HG03521 (cell line): Measurements from ENCODE around the gene EIF4G2.

ENCODE experiments used
- ATAC-seq: cut with Tn5 transposase; IDR thresholded peaks from one replicate; pipeline ENCODE4 v1.9.1; 2021; ENCODE audit warnings: mild to moderate bottlenecking, moderate library complexity; ENCODE audit not compliant: unreplicated experiment

EIF4G2 gene

DNA sequence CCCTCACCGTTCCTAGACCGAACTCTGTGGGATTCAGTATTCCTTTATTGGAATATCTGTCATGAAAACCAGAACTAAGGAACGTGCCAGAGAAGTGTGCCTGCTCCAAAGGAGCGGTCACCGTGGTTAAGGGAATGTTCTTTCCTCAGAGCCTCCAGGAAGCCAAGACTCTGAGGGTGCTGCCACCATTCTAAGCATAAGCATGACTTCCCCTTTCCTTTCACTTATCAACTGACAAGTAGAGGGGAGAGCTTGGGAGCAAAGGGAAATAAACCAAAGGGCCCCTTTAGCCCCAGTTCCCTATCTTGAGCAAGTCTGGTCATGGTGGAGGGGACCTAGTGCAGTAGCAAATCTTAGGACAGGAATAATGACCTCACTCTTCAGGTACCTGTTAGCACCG, 30.9 kb downstream of the EIF4G2 start:
- no peak for ATAC-seq

DNA sequence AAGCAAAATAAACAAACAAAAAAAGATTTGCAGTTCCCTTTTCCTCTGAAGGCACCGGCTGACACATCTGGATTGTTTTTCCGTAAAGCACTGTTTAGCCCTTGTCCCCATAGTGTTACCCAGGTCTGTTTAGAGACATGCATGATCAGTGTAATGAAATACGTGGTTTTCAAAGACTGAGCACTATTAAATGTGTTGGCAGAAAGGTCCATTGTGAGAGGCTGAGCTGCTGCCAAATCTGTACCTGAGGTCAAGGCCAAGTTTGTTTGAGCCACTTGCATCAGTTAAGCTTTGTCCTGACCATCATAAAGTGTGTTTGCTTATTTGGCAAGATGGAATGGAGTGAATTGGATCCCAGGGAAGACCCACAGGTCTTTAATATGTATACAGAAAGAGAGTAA, 31.3 kb downstream of the EIF4G2 start:
- no peak for ATAC-seq

DNA sequence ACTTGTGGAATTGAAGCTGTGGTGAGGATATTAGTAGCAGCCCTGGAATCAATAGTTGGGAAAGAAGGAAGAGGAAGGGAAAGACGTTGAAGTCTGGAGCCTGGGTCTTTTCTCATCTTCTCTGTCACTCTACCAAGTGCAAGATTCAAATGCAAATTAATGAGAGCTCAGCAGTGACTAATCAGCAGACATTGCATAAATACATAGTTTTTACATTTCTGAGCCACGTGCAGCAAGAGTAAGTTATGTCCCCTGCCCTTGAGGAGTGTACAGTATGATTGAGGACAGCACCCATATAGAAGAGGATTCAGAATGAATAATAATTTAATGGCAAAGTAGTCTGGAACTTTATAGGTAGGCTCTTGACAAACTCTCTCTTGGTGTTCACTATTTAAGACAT, 33.9 kb downstream of the EIF4G2 start:
- ATAC-seq: no peak

DNA sequence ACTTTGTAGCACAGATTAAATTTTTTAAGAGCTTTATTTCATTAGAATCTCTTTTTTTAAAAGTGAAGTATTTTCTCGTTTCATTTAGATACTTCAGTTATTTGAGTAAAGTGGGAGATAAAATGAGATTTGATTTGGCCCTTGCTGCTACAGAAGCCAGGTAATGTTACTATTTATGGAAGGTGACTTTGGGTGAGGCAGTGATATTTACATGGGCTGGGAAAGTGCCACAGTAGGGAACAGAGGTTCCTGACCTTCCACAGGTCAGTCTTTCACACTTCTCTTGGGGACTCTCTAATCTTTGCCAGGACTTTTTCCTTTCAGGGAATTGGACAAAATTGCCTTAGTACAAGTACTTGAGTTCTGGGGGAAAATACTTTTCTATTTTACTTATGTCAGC, 37.3 kb downstream of the EIF4G2 start:
- ATAC-seq: no peak

DNA sequence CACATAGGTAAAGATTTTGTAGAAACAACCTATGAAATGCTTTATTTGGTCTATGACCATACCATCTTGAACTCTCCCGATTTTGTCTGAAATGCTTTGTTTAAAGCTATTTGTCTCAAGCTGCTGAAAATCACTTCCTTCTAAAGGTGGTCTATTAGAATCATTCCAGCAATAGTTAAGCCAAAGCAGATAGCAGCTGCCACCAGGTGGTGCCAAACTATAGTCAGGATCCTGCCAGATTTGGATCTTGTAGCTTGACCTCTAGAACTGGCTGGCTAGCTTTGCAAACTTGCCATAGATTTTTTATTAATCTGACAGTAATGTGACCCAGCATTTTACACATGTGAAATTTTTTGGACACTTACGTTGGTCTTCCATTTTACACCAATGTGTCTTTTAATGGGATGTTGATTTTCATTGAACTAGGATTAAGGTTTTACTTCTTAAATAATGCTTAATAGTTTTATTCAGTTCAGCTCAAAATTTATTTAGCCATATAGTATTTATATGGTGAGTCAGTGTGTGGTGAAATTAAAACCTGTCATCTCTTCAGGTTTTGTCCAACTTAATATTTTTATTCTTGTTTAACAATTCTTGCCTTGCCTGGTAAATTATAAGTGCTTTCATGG, 38.0 kb downstream of the EIF4G2 start:
- ATAC-seq: no peak

DNA sequence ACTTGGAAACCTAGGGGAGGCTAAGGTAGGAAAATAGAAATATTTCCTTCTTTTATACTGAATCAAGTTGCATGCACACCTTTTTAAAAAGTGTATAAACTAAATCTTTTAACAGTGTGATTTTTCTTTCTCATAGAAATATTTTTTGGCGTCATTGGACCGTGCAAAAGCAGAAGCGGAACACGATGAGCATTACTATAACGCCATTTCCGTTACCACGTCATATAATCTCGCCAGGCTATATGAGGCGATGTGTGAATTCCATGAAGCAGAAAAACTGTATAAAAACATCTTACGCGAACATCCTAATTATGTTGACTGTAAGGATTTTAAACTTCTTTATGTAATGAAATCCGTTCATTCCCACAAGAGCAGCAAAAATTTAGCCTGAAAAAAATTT, 44.3 kb downstream of the EIF4G2 start:
- no peak for ATAC-seq

DNA sequence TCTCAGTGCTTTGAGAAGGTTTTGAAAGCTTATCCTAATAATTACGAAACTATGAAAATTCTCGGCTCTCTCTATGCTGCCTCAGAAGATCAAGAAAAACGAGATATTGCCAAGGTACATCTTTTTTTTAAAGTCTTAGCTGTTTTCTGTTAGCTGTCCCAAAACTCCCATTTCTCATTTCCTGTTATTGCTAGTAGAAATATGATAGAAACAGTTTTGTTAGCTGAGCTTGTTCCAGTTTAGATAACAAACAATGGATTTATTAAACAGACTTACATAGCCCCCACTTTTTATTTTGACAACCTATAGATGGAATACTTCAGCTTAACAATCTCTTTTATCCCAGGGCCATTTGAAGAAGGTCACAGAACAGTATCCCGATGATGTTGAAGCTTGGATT, 45.0 kb downstream of the EIF4G2 start:
- no peak for ATAC-seq

DNA sequence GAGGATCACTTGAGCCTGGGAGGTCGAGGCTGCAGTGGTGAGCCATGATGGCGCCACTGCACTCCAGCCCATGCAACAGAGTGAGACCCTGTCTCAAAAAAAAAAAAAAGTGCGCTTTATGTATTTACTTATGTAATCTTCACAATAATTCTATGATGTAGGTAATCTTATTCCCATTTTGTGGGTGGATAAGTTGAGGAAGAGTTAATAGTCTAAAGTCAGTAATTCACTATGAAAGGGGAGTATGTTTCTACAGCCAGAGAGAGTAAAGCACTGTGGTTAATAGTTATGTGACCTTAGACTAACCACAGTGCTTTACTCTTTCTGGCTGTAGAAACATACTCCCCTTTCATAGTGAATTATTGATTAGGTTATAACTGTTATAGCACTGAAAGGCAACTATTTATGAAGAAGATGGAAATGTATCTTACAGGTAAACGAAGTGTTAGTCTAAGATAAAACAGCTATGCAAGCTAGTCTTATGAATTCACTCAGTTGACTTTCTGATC, 45.8 kb downstream of the EIF4G2 start:
- ATAC-seq: peak; percentile 43

DNA sequence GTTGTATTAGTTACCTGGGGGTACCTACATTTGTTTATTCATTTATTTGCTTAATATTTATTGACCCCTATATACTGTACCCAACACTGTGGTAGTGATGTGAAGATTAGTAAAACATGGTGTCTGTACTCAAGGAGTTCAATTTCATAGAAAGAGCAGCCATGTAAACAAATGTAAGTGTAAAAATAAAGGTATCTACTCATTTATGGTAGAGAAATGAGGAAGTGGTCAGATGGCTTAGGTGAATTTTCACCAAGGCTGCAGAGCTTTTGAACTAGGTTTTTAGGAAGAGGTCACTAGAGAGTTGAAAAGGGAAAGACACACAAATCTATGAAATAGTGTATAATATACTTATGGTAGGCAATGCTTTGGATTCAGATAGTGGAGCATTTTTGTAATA, 46.5 kb downstream of the EIF4G2 start:
- peak; percentile 69 for ATAC-seq

DNA sequence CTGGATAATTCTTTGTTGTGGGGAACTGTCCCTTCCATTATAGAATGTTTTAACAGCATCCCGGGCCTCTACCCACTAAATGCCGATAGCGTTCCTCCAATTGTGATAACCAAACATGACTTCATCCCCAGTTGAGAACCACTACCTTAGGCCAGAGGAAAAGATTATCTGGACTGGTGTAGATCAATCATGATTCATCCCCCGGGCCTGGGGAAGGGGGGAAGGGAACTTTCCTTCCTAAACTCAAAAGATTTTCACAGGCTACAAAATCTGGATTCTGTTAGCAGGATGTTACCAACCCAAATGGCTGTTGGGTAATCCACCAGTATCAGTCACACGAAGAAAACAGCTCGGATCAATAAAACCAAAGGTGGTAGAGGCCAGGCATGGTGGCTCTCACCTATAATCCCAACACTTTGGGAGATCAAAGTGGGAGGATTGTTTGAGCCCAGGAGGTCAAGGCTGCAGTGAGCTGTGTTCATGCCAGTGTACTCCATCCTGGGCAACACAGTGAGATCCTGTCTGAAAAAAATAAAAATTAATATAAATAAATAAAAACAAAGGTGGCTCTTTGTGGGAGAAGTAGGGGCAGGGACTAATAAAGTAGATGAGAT, 47.5 kb downstream of the EIF4G2 start:
- no peak for ATAC-seq

DNA sequence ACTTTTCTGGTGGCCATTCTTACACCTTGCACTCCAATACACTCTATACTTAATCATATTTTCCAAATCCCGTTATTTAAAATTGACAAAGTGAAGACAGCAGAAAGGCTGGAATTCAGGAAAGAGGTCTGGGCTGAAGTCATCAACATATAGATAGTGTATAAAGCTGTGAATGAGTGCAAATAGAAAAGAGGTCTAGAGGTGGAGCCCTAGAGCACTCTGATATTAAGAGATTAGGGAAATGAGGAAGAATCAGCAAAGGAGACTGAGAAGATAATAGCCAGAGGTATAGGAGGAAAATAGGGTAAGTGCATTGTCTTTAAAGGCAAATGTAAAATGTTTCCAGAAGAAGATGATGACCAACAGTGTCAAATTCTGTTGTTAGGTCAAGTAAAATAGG, 49.8 kb downstream of the EIF4G2 start:
- ATAC-seq: no peak

DNA sequence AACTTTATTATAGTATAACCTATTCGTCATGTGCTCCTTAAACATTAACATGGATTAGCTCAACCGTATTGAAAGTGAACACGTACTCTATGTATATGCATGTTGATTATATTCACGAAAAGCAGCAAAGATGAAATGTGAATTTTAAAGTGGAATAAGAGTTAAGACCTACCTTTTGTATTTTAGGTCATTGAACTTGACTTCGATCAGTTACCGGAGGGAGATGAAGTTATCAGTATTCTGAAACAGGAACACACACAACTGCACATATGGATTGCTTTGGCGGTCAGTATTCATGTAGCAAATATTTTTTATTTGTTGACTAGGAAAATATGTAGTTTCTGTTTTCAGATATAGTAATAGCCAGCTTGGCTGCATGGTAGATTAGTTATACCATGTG, 56.2 kb downstream of the EIF4G2 start:
- ATAC-seq: no peak

DNA sequence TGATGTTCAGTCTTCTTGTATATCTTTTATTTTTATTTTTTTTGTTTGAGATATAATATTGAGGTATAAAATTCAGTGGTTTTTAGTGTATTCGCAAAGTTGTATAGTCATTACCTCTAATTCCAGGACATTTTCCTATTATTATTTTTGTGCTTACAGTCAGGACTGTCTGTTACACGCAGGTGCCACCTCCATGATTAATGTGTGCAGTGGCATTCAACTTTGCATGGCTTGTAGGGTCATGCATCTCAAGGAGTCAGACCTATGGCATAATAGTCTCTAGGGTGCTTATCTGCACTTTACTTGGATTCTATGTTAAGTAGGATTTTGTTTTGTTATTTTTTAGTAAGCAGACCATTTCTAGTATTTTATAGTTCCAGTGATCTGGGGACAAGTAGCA, 56.7 kb downstream of the EIF4G2 start:
- ATAC-seq: no peak

DNA sequence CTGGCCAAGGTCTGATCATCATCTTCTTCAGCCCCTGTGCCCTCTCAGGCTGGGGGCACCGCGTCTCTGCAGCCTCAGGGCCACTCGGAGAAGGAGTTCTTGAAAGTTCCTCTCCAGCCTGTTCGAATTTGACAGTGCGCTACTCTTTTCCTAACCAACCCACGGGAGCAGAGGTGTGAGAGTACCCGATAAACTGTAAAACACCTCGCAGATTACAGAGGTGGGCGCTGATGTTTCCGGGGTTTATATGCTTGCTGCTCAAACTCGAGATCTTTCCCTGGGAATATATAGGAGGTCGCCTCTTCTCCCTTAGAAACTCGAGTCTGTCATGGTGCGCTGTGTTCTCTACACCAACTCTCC, 57.2 kb downstream of the EIF4G2 start:
- peak; percentile 9 for ATAC-seq

DNA sequence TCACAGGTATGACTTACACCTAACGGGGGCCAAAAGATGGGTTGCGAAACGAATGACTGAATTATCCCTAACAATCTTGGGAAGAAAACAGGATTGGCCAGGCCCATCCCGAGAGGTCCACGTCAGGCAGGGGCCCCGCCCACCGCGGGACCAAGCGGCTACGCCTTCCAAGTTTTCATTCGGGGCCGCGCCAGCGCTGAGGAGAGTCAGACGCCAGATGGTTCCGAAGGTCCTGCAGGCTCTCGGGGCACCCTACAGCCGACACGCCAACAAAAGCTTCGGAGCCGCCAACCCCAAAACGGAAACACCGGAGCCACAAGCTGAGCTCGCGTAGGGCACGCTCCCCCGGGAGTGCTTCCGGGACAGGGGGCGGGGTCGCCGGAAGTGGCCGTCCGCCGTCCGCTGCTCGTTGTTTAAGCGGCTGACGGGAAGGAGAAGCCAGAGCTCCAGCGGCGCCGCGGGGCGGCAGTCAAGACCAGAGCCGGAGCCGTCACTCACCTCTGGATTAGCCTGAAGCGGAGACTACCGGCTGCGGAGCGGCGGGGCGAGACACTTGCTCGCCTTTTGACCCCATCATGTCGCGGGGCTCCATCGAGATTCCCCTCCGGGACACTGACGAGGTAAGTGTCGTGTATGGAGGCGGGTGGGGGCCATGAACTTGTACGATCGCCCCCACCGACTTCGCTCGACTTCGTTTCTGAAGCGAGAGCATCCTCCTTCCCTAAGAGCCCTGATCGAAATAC, 57.7 kb downstream of the EIF4G2 start, which contains the start of gene CTR9:
Gene CTR9 (plus strand): TSS at position 409 of the 743 bp plus-strand sequence. CDS start 167 bp downstream, at position 576.
- peak; percentile 89 for ATAC-seq

DNA sequence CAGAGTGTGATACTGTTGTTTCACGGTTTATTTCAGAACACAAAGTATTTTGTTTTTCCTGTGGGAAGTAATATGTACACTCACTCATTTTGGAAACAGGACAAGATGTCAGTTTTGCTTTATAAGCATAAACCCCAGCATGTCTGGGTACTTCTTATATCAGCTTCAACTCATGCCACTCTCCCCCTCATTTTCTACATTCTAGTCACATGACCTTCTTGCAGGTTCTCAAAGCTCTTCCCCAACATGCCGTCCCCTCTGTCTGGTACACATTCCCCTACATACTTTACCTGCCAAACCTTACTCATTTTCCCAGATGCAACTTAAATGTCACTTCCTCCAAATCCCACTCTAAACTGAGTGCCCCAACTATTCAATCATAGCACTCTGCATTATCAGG, 59.2 kb downstream of the EIF4G2 start:
- ATAC-seq: no peak

DNA sequence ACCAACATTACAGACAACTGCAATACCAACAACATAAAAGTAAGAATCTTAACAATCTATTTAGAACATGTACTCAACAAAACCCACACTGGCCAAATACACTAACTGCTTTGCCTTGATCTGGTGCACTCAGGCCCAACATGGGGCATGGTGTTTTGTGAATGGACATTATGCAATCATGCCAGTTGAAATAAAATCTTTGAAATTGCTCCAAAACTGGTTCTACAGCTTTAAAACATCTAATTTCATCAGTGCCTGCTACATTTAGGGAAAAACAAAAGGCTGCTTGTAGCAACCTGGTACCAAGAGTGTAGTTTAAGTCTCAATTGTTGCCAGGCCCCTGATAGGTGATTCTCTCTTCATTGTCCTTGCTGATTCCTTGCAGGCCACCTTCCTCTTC, 61.0 kb downstream of the EIF4G2 start:
- no peak for ATAC-seq
